Activated CD8-positive, alpha-beta memory T cell treated with anti-CD3 and anti-CD28 coated beads, Interleukin-2, amount 10 ng/mL, durations not matched to agents 7 days and 5 days (primary cell): Measurements from ENCODE around the gene GFM1. TPM values are rescaled to one million over a fixed set of nuclear protein-coding genes. Genes with fewer than 3 reads are reported as not detected.
A peak's percentile ranks its signal among the peaks of the same experiment; 100 is the strongest.

Source experiments
- ATAC-seq: fragments of 150-1000 bp; cut with Tn5 transposase; one replicate; pipeline ENCODE4 v1.10.0; 2021; ENCODE audit warnings: moderate library complexity
- CTCF ChIA-PET: fragments of 350-600 bp; sonication (Branson Sonifier 250); formaldehyde crosslinking; loops from one replicate; lab custom pipeline; 2021; ENCODE audit warnings: antibody characterized with exemption; lab: Charles Lee
- DNase-seq: peaks from one replicate; pipeline ENCODE4 v3.0.0-alpha.2; 2020
- H3K27ac Mint-ChIP-seq: one replicate; pipeline ENCODE4 v1.8.0; 2021; ENCODE audit warnings: mild to moderate bottlenecking, mixed read lengths
- H3K27me3 Mint-ChIP-seq: one replicate; pipeline ENCODE4 v1.8.0; 2021; ENCODE audit warnings: mixed read lengths
- H3K36me3 Mint-ChIP-seq: one replicate; pipeline ENCODE4 v1.8.0; 2021; ENCODE audit warnings: mild to moderate bottlenecking, mixed read lengths
- H3K4me1 Mint-ChIP-seq: one replicate; pipeline ENCODE4 v1.8.0; 2021; ENCODE audit warnings: mixed read lengths
- H3K4me3 Mint-ChIP-seq: one replicate; pipeline ENCODE4 v1.8.0; 2021; ENCODE audit warnings: mild to moderate bottlenecking, moderate library complexity, mixed read lengths
- H3K9me3 Mint-ChIP-seq: one replicate; pipeline ENCODE4 v1.8.0; 2022; ENCODE audit warnings: low read depth, mixed read lengths
- total RNA-seq, 2 experiments: library from RNA; stranded (reverse); gene quantifications; one replicate each; pipeline ENCODE4 v1.2.3, GENCODE V29; 2021

GFM1 gene
- total RNA-seq, result 10 to 100 TPM; 39.4 to 50.9 TPM

DNA sequence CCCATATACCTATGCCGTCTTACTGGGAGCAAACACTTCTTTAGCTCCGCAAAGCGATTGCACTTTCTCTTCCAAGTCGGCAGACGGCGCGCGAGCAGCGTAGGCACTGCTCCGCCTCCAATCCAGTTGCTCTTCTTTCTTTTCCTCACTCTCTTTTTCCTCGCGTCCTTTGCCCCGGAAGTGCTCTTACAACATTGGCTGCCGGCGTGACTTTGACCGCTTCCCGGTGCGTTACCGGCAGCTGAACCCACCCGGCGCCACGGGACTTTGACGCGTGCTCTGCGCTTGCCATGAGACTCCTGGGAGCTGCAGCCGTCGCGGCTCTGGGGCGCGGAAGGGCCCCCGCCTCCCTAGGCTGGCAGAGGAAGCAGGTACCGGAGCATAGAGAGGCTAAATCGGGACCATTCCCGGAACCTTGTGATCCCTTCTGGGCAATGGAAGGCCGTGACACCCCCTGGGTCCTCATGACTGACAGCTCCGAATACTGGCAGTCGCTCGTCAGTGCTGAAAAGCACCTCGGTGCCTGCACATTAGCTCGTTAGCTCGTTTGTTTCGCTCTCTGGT, at the start of gene GFM1:
TSS of gene GFM1 (plus strand) at position 183 of the 564 bp plus-strand sequence. CDS start at position 291, 108 bp downstream.
- DNase-seq, result peak; percentile 92
- no peaks in the 10 kb centered on the region for H3K27me3 Mint-ChIP-seq
- H3K36me3 Mint-ChIP-seq, result peaks cover 20% of the 10 kb centered on the region
- peak within 1 kb of the TSS; percentile 91 for H3K27ac Mint-ChIP-seq
- CTCF ChIA-PET, result interaction anchor here (0.6 to 3.4 kb wide), 29 partner anchors 8 to 1036 kb away, joined by 3 to 43 read pairs (median 4); partner anchors contain the start of genes LXN, MFSD1, MLF1 and RSRC1
- H3K4me1 Mint-ChIP-seq, result peaks cover 49% of the 10 kb centered on the region
- no peaks in the 10 kb centered on the region for H3K9me3 Mint-ChIP-seq
- H3K4me3 Mint-ChIP-seq, result peak within 1 kb of the TSS; percentile 97
- peak; percentile 95 for ATAC-seq

DNA sequence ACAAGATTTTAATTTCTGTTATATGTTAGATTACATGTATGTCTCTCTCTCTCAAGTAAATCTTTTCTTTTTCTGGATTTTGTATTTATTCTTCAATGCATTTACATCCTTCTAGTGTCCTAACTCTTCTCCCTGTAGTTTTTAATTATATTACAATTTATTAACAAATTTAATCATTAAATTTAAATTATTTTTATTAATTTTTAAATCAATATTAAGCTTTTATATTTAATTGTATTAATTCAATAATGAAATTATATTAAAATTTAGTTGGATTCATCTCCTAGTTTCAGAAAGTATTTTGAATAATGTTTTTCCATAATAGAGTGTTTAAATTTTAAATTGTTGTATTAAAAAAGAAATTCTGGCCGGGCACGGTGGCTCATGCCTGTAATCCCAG, 43.5 kb upstream of the GFM1 start:
- no peak overlapping the region for H3K4me3 Mint-ChIP-seq
- H3K36me3 Mint-ChIP-seq, result peaks cover 1% of the 10 kb centered on the region
- no peak overlapping the region for H3K27ac Mint-ChIP-seq
- CTCF ChIA-PET, result no interaction called here
- no peak for ATAC-seq
- no peaks in the 10 kb centered on the region for H3K27me3 Mint-ChIP-seq
- no peaks in the 10 kb centered on the region for H3K9me3 Mint-ChIP-seq
- H3K4me1 Mint-ChIP-seq, result peaks cover 6% of the 10 kb centered on the region
- no peak for DNase-seq

DNA sequence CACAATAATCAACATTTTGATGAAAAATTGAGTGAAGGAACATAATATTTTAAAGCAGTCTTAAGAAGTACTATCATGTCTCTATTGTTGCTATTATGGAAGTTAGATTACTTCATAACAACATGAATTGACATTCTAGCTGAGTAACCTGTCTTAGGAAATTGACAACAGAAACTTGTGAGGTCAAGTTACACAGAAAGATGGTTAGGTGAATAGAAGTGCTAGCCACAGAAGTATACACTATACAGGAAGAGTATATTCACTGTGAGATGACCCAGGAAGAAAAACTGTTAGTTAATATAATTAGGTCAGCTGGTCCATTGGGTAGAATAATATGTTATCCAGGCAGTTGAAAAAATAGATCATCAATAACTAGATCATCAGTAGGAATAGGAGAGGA, 42.1 kb upstream of the GFM1 start:
- H3K27me3 Mint-ChIP-seq, result no peaks in the 10 kb centered on the region
- H3K4me3 Mint-ChIP-seq, result no peak overlapping the region
- H3K9me3 Mint-ChIP-seq, result no peaks in the 10 kb centered on the region
- no peak overlapping the region for H3K27ac Mint-ChIP-seq
- ATAC-seq, result peak; percentile 53
- peaks cover 1% of the 10 kb centered on the region for H3K36me3 Mint-ChIP-seq
- peaks cover 6% of the 10 kb centered on the region for H3K4me1 Mint-ChIP-seq
- DNase-seq, result no peak
- CTCF ChIA-PET, result no interaction called here

DNA sequence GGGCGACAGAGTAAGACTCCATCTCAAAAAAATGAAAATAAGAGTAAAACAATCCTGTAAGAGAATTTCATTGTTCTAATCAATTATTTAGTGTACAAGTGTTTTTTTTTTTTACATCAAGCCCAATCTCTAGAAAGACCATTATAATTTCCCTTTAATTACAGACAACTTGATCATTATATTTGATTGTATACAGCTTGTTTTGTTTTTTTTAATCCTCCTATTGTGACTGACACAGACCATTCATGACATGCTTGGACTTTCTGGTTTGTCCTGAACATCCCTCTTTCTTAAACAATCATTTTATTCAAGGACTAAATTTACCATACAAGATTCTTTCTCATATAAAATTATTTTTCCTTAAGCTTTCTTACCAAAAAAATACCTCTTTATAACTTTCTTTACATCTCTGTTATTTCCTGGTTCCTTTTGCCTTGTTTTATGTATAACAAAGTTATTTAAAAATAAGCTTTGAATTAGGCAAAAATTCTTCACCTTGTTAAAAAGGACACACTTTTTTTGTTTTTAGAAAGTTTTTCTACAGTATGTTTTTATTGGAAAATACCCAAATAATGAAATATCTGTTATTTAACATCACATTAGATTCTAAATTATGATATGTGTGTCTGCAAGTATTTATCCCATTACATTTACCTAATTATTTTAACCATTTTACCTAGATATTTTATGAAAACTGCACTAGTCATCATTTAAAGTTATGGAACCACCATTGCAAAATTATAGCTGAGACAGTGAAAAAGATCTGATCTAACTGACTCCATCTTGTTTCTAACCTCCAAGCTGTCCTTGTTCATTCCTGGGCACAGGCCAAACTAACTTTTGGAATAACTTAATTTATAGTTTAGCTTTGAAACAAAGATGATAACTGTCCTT, 26.1 kb upstream of the GFM1 start:
- peaks cover 2% of the 10 kb centered on the region for H3K27me3 Mint-ChIP-seq
- H3K4me3 Mint-ChIP-seq, result no peak overlapping the region
- H3K36me3 Mint-ChIP-seq, result peaks cover 2% of the 10 kb centered on the region
- H3K27ac Mint-ChIP-seq, result no peak overlapping the region
- no peak for ATAC-seq
- no peak for DNase-seq
- no peaks in the 10 kb centered on the region for H3K4me1 Mint-ChIP-seq
- H3K9me3 Mint-ChIP-seq, result peaks cover 4% of the 10 kb centered on the region
- CTCF ChIA-PET, result interaction anchor here (1.2 kb wide), 1 partner anchor 26 kb away, joined by 5 read pairs; the partner anchor contains the start of gene GFM1

DNA sequence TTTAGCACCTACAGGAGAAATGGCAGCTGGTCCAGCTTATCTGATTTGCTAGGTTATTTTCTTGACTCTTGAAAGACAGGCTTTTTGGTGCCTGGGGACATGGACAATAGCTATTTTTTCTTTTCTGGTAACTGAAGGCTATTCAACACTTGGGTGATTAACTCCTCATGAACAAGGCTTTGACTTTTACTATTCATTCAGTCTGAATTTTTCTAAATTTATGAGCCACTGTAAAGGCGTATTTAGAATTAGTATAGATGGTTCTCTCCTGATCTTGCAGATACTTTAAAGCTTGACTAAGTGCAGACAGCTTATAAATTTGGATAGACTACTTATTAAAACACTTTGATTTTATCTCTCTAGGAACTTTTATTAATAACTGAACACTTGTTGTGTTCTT, 18.4 kb upstream of the GFM1 start:
- Mint-ChIP-seq H3K36me3 (no peaks in the 10 kb centered on the region), H3K9me3 (no peaks in the 10 kb centered on the region), H3K4me3 (no peak overlapping the region), H3K27ac (no peak overlapping the region), H3K4me1 (no peaks in the 10 kb centered on the region), H3K27me3 (peaks cover 7% of the 10 kb centered on the region)
- CTCF ChIA-PET, result no interaction called here
- DNase-seq, result no peak
- no peak for ATAC-seq

DNA sequence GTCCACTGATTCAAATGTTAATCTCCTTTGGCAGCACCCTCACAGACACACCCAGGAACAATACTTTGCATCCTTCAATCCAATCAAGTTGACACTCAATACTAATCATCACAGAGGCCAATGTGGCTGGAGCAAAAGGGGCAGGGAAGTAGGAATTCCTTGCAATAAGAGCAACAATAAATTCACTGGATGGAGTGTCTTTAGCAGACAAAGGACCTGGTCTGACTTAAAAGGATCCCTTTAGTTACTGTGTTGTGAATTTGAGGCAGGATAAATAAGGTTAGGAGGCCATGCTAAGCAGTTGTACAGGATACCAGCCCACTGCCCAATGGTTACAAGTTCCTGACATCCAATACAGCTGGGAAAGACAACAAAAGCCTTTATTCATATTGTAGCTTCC, 12.3 kb upstream of the GFM1 start:
- peaks cover 2% of the 10 kb centered on the region for H3K9me3 Mint-ChIP-seq
- CTCF ChIA-PET, result no interaction called here
- no peak overlapping the region for H3K4me3 Mint-ChIP-seq
- no peak for DNase-seq
- no peak for ATAC-seq
- H3K27ac Mint-ChIP-seq, result no peak overlapping the region
- no peaks in the 10 kb centered on the region for H3K4me1 Mint-ChIP-seq
- no peaks in the 10 kb centered on the region for H3K36me3 Mint-ChIP-seq
- peaks cover 11% of the 10 kb centered on the region for H3K27me3 Mint-ChIP-seq

DNA sequence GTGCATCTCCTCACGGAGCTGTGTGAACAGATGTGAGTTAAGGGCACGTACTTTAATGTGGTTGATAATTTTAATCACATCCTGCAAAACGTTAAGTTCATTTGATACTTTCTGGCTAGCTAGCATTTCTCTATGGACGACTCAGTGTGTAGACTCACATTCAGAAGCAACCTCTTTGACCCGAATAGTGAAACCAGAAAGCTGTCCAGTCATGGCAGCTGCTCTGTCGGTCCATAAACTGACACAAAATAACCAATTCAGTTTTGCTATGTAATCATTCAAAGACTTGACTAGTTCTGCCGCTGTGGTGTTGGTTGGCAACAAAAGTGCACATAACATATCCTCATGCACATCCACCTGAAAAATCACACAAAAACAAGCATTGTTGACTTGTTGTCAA, 3.7 kb upstream of the GFM1 start:
- peaks cover 2% of the 10 kb centered on the region for H3K9me3 Mint-ChIP-seq
- CTCF ChIA-PET, result interaction anchor here (0.7 kb wide), 1 partner anchor 12 kb away, joined by 3 read pairs; no protein-coding TSS in a partner anchor
- H3K4me3 Mint-ChIP-seq, result no peak overlapping the region
- ATAC-seq, result no peak
- H3K27ac Mint-ChIP-seq, result no peak overlapping the region
- H3K4me1 Mint-ChIP-seq, result peaks cover 31% of the 10 kb centered on the region
- no peak for DNase-seq
- no peaks in the 10 kb centered on the region for H3K27me3 Mint-ChIP-seq
- H3K36me3 Mint-ChIP-seq, result no peaks in the 10 kb centered on the region

DNA sequence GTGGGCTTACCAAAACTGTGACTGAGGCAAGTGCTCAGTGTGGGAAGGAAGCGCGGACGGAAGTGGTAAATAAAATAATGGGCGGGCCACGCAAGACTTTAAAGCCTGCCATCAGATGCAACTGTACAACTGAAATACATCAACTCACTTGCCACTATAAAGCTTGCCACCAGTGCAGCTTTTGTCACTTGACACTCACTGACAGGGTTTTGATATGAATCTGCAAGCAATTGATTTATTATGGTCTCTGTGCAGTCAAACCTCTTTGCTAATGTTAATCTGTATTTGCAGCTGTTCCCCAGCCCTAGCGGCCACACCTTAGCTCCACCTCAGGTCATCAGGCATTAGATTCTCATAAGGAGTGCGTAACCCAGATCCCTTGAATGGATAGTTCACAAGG, 2.3 kb upstream of the GFM1 start:
- H3K36me3 Mint-ChIP-seq, result peaks cover 4% of the 10 kb centered on the region
- H3K4me3 Mint-ChIP-seq, result no peak overlapping the region
- H3K4me1 Mint-ChIP-seq, result peaks cover 41% of the 10 kb centered on the region
- no peaks in the 10 kb centered on the region for H3K9me3 Mint-ChIP-seq
- peak overlapping the region; percentile 79 for H3K27ac Mint-ChIP-seq
- DNase-seq, result peak; percentile 52
- no peaks in the 10 kb centered on the region for H3K27me3 Mint-ChIP-seq
- CTCF ChIA-PET, result interaction anchor here (1.2 to 1.7 kb wide), 3 partner anchors 18 to 150 kb away, joined by 3 to 9 read pairs (median 4); partner anchors contain the start of gene MLF1
- no peak for ATAC-seq

DNA sequence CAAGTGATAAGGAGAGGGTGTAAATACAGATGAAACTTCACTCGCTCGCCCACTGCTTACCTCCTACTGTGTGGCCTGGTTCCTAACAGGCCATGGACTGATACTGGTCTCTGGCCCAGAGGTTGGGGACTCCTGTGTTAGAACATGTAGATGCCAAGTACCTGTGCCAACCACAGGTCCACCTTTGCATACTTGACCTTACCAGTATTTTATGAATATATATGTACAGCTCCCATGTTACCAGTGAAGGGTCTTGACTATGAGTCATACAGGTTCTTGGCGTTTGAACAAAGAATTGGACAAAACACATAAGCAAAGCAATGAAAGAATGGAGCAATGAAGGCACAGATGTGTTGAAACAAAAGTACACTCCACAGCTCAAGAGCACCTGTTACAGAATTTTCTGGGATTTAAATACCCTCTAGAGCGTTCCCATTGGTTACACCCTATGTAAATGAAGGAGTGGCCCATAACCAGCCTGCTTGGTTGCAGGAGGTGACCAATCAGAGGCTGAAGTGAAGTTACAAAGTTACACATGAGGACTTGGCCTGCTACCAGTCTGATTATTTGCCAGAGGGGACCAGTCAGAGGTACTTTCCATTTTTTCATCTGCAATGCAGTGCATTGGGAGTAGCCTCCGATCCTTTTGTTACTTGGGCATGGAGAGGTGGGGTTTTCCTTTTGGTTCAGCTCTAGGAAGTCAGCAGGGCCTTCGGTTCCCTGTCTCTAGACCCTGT, 1.7 kb upstream of the GFM1 start:
- H3K4me3 Mint-ChIP-seq, result no peak overlapping the region
- ATAC-seq, result no peak
- CTCF ChIA-PET, result interaction anchor here (1.2 to 2.6 kb wide), 4 partner anchors 17 to 149 kb away, joined by 3 to 16 read pairs (median 6); partner anchors contain the start of gene MLF1

DNA sequence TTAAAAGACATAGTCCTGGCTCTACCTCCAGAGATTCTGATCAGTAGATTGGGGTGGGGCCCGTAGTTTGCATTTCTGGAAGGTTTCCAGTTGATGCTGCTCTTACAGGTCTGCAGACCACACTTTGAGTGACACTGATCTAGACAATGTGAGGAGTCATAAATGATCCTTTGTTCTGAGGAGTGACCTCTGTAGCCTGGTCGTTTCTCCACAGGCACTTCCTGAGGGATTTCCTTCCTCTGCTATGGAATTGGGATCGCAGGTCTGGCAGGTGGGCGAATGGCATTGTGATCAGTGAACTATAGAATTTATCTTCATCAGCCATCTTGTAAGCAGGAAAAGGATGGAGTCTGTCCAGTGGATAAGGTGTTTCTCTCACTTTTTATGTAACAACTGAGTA, 5.5 kb downstream of the GFM1 start:
- no peak for DNase-seq
- Mint-ChIP-seq H3K27ac (no peak overlapping the region), H3K27me3 (no peaks in the 10 kb centered on the region), H3K9me3 (no peaks in the 10 kb centered on the region), H3K36me3 (peaks cover 30% of the 10 kb centered on the region), H3K4me1 (peaks cover 25% of the 10 kb centered on the region), H3K4me3 (no peak overlapping the region)
- ATAC-seq, result no peak
- CTCF ChIA-PET, result no interaction called here

More for the DNA sequence above, 1.7 kb upstream of the GFM1 start:
- H3K9me3 Mint-ChIP-seq, result no peaks in the 10 kb centered on the region
- H3K27me3 Mint-ChIP-seq, result no peaks in the 10 kb centered on the region
- H3K27ac Mint-ChIP-seq, result peak overlapping the region; percentile 32
- peaks cover 44% of the 10 kb centered on the region for H3K4me1 Mint-ChIP-seq
- DNase-seq, result no peak
- peaks cover 7% of the 10 kb centered on the region for H3K36me3 Mint-ChIP-seq

DNA sequence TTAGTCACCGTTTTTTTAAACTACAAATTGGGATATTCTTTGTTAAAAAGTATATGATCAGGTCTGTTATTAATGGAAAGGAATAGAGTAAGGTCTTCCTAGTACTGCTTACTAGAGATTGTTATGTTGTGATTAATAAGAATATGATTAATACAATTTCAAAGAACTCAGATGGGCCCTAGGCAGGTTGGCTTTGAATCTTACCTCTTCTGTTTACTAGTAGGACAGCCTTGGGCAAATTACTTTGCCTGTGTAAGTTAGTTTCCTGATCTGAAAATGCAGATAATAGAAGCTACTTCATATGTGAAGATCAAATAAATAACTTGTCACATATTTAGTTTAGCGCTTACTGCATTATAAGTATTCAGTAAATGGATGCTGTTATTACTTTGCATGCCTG, 6.9 kb downstream of the GFM1 start:
- no peak for ATAC-seq
- CTCF ChIA-PET, result interaction anchor here (1.0 to 1.3 kb wide), 3 partner anchors 8 to 139 kb away, joined by 3 to 4 read pairs (median 3); no protein-coding TSS in a partner anchor
- Mint-ChIP-seq H3K9me3 (no peaks in the 10 kb centered on the region), H3K4me1 (peaks cover 15% of the 10 kb centered on the region), H3K27ac (no peak overlapping the region), H3K4me3 (no peak overlapping the region), H3K36me3 (peaks cover 35% of the 10 kb centered on the region), H3K27me3 (no peaks in the 10 kb centered on the region)
- DNase-seq, result no peak

DNA sequence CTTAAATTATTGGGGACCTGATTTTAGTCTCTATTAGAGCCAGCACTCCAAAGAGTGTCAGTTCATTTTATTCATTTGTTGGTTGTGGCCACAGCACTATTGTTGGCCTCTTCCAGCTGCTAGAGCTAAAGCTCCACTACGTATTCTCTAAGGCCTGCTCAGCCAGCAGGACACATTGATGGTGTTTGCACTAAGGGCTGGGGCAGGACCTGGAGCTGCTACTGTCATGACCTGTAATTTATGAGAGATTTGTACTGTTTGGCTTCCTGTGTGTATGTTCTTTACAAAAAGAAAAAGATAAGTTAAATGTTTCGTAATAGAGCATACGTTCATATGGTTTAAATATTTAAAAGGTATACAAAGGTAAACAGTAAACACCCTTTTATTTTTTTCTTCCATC, 8.1 kb downstream of the GFM1 start:
- ATAC-seq, result no peak
- no peak overlapping the region for H3K4me3 Mint-ChIP-seq
- no peaks in the 10 kb centered on the region for H3K27me3 Mint-ChIP-seq
- no peaks in the 10 kb centered on the region for H3K9me3 Mint-ChIP-seq
- CTCF ChIA-PET, result interaction anchor here (1.0 to 1.7 kb wide), 4 partner anchors 8 to 48 kb away, joined by 3 to 7 read pairs (median 3); partner anchors contain the start of gene GFM1
- no peak overlapping the region for H3K27ac Mint-ChIP-seq
- H3K4me1 Mint-ChIP-seq, result peaks cover 7% of the 10 kb centered on the region
- peaks cover 35% of the 10 kb centered on the region for H3K36me3 Mint-ChIP-seq
- DNase-seq, result no peak

DNA sequence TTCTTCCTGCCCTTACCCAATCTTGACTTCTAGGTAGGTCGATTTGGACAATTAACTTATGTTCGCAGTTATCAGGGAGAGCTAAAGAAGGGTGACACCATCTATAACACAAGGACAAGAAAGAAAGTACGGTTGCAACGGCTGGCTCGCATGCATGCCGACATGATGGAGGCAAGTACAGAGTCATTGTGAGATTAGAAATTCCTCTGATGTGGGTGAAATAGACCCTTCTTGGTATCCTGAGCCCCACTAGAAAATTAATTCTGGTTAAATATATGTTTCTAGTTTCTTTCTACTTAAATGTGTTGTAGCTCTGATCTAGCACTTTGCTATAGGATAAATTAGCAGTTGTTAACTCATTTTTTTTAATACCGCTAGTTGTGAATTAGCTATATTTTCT, 14.6 kb downstream of the GFM1 start:
- peak overlapping the region; percentile 4 for H3K4me3 Mint-ChIP-seq
- no peak for DNase-seq
- peak overlapping the region; percentile 3 for H3K27ac Mint-ChIP-seq
- peaks cover 7% of the 10 kb centered on the region for H3K4me1 Mint-ChIP-seq
- ATAC-seq, result no peak
- CTCF ChIA-PET, result interaction anchor here (0.5 to 5.6 kb wide), 13 partner anchors 8 to 143 kb away, joined by 3 to 46 read pairs (median 9); partner anchors contain the start of genes GFM1, LXN and MFSD1
- H3K9me3 Mint-ChIP-seq, result no peaks in the 10 kb centered on the region
- no peaks in the 10 kb centered on the region for H3K27me3 Mint-ChIP-seq
- peaks cover 21% of the 10 kb centered on the region for H3K36me3 Mint-ChIP-seq
